Measurements from ENCODE around the gene ESPNL. TPM values are rescaled to one million over a fixed set of nuclear protein-coding genes. Genes with fewer than 3 reads are reported as not detected.

Gene ESPNL
- total RNA-seq, 4 donors from 2014 or later = 0.27 to 2.5 TPM; not detected in 2

- H3K9me3 ChIP-seq = no peaks in the 10 kb centered on the region
- H3K27me3 ChIP-seq = no peaks in the 10 kb centered on the region
- H3K27ac ChIP-seq = no peak overlapping the region
- TF ChIP-seq CTCF (IDR thresholded peaks at IDR 0.05) = no peak
- no peak overlapping the region for H3K4me3 ChIP-seq
- DNase-seq = peak in 1 of 3 donors; percentile 46
- no peaks in the 10 kb centered on the region for H3K4me1 ChIP-seq
- H3K36me3 ChIP-seq = no peaks in the 10 kb centered on the region
Observed at GRCh38 chr2:238120463-238121298, 20.5 kb downstream of the ESPNL start.

- Histone ChIP-seq H3K4me1 (no peaks in the 10 kb centered on the region), H3K4me3 (no peak overlapping the region), H3K27me3 (no peaks in the 10 kb centered on the region), H3K36me3 (no peaks in the 10 kb centered on the region), H3K27ac (no peak overlapping the region), H3K9me3 (no peaks in the 10 kb centered on the region)
- TF ChIP-seq POLR2A (IDR thresholded peaks at IDR 0.05) (no peak), CTCF (IDR thresholded peaks at IDR 0.05) (no peak)
- peak in 1 of 3 donors; percentile 33 for DNase-seq
Observed at GRCh38 chr2:238121511-238122286, 21.6 kb downstream of the ESPNL start.

GRCh38 chr2:238122287-238123217, 22.4 kb downstream of the ESPNL start:
- no peaks in the 10 kb centered on the region for H3K27me3 ChIP-seq
- TF ChIP-seq POLR2A (IDR thresholded peaks at IDR 0.05) (no peak), CTCF (IDR thresholded peaks at IDR 0.05) (no peak)
- peak in 1 of 3 donors; percentile 34 for DNase-seq
- H3K4me1 ChIP-seq = no peaks in the 10 kb centered on the region
- no peaks in the 10 kb centered on the region for H3K36me3 ChIP-seq
- no peaks in the 10 kb centered on the region for H3K9me3 ChIP-seq
- no peak overlapping the region for H3K4me3 ChIP-seq
- H3K27ac ChIP-seq = no peak overlapping the region

GRCh38 chr2:238123218-238123971, 23.3 kb downstream of the ESPNL start:
- no peak overlapping the region for H3K4me3 ChIP-seq
- no peak overlapping the region for H3K27ac ChIP-seq
- peak in 1 of 3 donors; percentile 34 for DNase-seq
- no peaks in the 10 kb centered on the region for H3K27me3 ChIP-seq
- no peaks in the 10 kb centered on the region for H3K9me3 ChIP-seq
- H3K4me1 ChIP-seq = no peaks in the 10 kb centered on the region
- TF ChIP-seq CTCF (IDR thresholded peaks at IDR 0.05) = no peak
- TF ChIP-seq POLR2A (IDR thresholded peaks at IDR 0.05) = no peak
- no peaks in the 10 kb centered on the region for H3K36me3 ChIP-seq
